ENCODE results near the gene PGRMC2. TPM values are rescaled to one million over a fixed set of nuclear protein-coding genes. Genes with fewer than 3 reads are reported as not detected.
"Not testable (repeated sequence)": the region's sequence is repeated elsewhere in the genome, so short reads cannot be mapped to it uniquely, and the experiment has no call there.

The PGRMC2 gene
- total and polyA plus RNA-seq, 2 experiments from 2014 or later, result 14.0 to 38.9 TPM

DNA sequence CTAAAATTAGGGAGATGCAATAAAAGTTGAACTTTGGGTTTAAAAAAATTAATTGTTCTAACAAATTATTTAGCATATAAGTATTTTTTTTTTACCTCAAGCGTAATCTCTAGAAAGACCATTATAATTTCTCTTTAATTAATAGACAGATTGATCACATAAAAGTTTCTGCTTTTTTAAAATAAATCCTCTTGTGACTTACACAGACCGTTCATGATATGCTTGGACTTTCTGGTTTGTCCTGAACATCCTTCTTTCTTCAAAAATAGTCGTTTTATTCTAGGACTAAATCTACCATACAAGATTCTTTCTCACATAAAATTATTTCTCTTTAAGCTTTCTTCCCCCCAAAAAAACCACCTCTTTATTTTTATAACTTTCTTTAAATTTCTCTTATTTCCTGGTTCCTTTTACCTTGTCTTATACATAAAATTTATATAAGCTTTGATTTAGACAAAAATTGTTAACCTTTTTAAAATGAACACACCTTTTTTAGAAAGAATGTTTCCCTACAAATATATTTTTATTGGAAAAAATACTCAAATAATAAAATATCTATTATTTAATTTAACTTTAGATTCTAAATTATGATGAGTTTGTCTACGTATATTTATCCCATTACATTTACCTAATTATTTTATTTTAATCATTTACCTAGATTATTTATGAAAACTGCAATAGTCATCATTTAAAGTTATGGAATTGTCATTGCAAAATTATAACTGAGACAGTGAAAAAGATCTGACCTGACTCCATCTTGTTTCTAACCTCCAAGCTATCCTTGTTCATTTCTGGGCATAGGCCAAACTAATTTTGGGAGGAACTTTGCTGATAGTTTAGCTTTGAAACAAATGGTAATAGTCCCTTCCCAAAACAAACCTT lies 37.6 kb downstream of the PGRMC2 start:
- no peak overlapping the region for H3K4me3 ChIP-seq
- no peaks in the 10 kb centered on the region for H3K9me3 ChIP-seq (ENCODE audit: low read depth)
- H3K27ac ChIP-seq, result no peak overlapping the region
- H3K36me3 ChIP-seq, result no peaks in the 10 kb centered on the region
- H3K4me1 ChIP-seq (ENCODE audit: low read depth), result no peaks in the 10 kb centered on the region
- TF ChIP-seq, protein P1, sequence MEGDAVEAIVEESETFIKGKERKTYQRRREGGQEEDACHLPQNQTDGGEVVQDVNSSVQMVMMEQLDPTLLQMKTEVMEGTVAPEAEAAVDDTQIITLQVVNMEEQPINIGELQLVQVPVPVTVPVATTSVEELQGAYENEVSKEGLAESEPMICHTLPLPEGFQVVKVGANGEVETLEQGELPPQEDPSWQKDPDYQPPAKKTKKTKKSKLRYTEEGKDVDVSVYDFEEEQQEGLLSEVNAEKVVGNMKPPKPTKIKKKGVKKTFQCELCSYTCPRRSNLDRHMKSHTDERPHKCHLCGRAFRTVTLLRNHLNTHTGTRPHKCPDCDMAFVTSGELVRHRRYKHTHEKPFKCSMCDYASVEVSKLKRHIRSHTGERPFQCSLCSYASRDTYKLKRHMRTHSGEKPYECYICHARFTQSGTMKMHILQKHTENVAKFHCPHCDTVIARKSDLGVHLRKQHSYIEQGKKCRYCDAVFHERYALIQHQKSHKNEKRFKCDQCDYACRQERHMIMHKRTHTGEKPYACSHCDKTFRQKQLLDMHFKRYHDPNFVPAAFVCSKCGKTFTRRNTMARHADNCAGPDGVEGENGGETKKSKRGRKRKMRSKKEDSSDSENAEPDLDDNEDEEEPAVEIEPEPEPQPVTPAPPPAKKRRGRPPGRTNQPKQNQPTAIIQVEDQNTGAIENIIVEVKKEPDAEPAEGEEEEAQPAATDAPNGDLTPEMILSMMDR (IDR thresholded peaks at IDR 0.05; ENCODE audit: low read depth, low read length), result no peak
- DNase-seq (ENCODE audit: low read depth in 1 of 2, low spot score in 1 of 2), result no peak
- no peaks in the 10 kb centered on the region for H3K27me3 ChIP-seq

DNA sequence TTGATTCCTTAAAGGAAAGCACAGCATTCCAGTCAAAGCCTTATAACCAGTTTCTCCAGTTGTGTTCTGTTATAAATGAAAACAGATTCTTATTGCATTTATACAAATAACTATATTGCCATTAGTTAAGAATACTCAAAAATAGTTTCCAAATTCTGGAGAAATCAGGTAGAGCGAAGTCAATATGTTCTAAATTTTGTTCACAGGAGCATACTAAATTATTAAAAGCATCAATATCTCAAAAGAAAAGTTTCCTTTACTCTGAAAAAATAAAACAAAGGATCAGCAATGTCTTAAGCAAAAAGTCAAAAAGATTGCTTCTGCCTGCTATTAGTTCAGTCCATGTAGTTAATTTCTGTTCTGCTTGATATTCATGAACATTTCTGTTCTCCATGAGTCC lies 39.7 kb downstream of the PGRMC2 start:
- TF ChIP-seq, protein P1 (IDR thresholded peaks at IDR 0.05; ENCODE audit: low read depth, low read length), result no peak
- Histone ChIP-seq H3K27ac (no peak overlapping the region), H3K4me1 (ENCODE audit: low read depth) (no peaks in the 10 kb centered on the region), H3K36me3 (no peaks in the 10 kb centered on the region), H3K9me3 (ENCODE audit: low read depth) (no peaks in the 10 kb centered on the region), H3K27me3 (no peaks in the 10 kb centered on the region), H3K4me3 (no peak overlapping the region)
- DNase-seq (ENCODE audit: low read depth in 1 of 2, low spot score in 1 of 2), result no peak

DNA sequence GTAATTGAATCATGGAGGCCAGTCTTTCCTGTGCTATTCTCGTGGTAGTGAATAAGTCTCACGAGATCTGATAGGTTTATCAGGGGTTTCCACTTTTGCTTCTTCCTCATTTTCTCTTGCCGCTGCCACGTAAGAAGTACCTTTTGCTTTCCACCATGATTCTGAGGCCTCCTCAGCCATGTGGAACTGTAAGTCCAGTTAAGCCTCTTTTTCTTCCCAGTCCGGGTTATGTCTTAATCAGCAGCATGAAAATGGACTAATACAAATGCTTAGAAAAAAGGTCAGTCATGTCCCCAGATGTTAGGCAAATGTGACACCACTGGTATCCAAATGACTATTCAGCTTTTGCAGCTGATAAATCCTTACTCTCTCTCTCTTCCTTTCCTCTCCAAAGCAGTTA lies 42.2 kb downstream of the PGRMC2 start:
- not testable (repeated sequence) for H3K4me1 ChIP-seq (ENCODE audit: low read depth); DNase-seq (ENCODE audit: low read depth in 1 of 2, low spot score in 1 of 2); H3K9me3 ChIP-seq (ENCODE audit: low read depth); H3K4me3 ChIP-seq; H3K36me3 ChIP-seq; H3K27ac ChIP-seq; H3K27me3 ChIP-seq

DNA sequence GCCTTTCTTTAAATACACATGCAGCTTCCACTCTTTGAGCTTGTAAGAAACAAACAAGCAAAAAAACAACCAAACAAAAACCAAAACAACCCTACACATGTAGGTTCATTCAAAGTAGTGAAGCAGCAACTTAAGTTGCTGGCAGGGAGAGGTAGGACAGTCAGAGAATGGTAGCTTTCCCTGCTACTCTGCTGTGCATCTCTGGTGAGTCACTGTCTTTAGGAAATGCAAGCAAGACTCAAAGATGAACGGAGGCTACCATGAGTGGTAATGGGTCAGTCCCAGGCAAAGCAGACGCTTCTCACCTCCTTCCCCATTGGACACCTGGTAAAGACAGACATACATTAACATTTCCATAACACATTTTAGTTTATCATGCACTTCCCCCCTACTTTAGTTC lies 43.2 kb downstream of the PGRMC2 start:
- no peak for DNase-seq (ENCODE audit: low read depth in 1 of 2, low spot score in 1 of 2)
- Histone ChIP-seq H3K4me1 (ENCODE audit: low read depth) (no peaks in the 10 kb centered on the region), H3K36me3 (no peaks in the 10 kb centered on the region), H3K27ac (no peak overlapping the region), H3K27me3 (no peaks in the 10 kb centered on the region), H3K4me3 (no peak overlapping the region), H3K9me3 (ENCODE audit: low read depth) (no peaks in the 10 kb centered on the region)
- TF ChIP-seq, protein P1 (IDR thresholded peaks at IDR 0.05; ENCODE audit: low read depth, low read length), result no peak

DNA sequence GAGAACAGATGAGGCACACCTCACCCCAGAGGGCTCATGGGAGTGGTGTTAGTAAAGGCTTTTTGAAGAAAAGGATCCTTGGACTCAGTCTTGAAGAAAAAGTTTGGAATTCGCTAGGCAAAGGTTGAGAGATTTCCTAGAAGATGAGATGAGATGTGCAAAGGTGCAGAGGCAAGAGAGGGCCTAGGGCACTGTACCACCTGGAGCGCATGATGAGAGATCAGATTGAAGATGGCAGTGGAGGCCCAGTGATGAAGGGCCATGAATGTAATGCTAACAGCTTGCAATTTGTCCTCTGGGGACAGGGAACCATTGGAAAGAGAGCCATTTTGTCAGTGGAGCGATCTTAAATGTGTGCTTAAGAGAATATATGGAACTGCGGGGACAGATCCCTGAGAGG lies 45.0 kb downstream of the PGRMC2 start:
- Histone ChIP-seq H3K27ac (no peak overlapping the region), H3K4me3 (no peak overlapping the region), H3K9me3 (ENCODE audit: low read depth) (no peaks in the 10 kb centered on the region), H3K4me1 (ENCODE audit: low read depth) (no peaks in the 10 kb centered on the region), H3K27me3 (no peaks in the 10 kb centered on the region), H3K36me3 (no peaks in the 10 kb centered on the region)
- TF ChIP-seq, protein P1 (IDR thresholded peaks at IDR 0.05; ENCODE audit: low read depth, low read length), result no peak
- no peak for DNase-seq (ENCODE audit: low read depth in 1 of 2, low spot score in 1 of 2)

DNA sequence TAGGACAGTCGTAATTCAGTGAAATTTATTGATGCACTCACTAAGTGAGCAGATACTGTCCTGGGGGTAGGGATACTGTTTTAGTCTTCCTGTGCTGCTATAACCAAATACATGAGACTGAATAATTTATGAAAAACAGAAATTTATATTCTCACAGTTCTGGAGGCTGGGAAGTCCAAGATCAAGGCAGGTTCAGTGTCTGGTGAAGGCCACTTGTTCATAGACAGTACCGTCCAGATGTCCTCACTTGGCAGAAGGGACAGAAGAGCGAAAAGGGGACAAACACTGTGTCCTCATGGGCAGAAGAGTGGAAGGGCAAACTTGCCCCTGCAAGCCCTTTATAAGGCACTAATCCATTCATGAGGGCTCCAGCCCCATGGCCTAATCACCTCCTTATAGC lies 45.6 kb downstream of the PGRMC2 start:
- TF ChIP-seq, protein P1 (IDR thresholded peaks at IDR 0.05; ENCODE audit: low read depth, low read length), result no peak
- no peaks in the 10 kb centered on the region for H3K4me1 ChIP-seq (ENCODE audit: low read depth)
- no peaks in the 10 kb centered on the region for H3K9me3 ChIP-seq (ENCODE audit: low read depth)
- no peak overlapping the region for H3K4me3 ChIP-seq
- H3K27me3 ChIP-seq, result no peaks in the 10 kb centered on the region
- no peak overlapping the region for H3K27ac ChIP-seq
- H3K36me3 ChIP-seq, result no peaks in the 10 kb centered on the region
- DNase-seq (ENCODE audit: low read depth in 1 of 2, low spot score in 1 of 2), result no peak

Data from cardiac muscle cell (in vitro differentiated cells and primary cell).